Activated CD4-positive, CD25-positive, alpha-beta regulatory T cell treated with anti-CD3 and anti-CD28 coated beads, Interleukin-2, amount 50 U/mL, for 16 hours (primary cell): ENCODE measurements around the gene ATP10B.
"Not testable (repeated sequence)": the region's sequence is repeated elsewhere in the genome, so short reads cannot be mapped to it uniquely, and the experiment has no call there.

ENCODE experiments used
- DNase-seq: peaks from one replicate; pipeline ENCODE4 v3.0.0-alpha.2; 2020; ENCODE audit warnings: low read depth, low spot score

Gene ATP10B

DNA sequence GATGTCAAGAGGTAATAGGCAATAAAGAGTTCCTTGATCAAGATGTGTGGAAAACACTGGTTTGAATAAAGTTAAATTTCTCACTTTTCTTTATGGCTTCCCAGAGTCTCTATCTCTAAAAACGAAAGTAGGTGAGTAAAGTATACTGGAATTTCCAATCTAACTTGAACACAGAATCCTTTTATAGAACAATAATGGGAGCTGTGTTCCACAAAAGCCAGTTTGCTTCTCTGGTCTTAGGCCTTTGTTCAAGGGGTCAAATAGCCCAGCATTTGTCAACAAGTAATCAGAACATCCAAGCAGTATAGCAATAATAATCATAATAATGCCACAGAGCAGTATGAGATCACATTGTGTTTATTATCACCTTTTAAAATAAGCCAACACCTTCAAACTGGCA is 20.2 kb downstream of the ATP10B start:
- no peak for DNase-seq

GRCh38 chr5:160824301-160825001 is 27.6 kb downstream of the ATP10B start:
- DNase-seq: no peak

GRCh38 chr5:160812996-160813395 is 39.0 kb downstream of the ATP10B start:
- not testable (repeated sequence) for DNase-seq

DNA sequence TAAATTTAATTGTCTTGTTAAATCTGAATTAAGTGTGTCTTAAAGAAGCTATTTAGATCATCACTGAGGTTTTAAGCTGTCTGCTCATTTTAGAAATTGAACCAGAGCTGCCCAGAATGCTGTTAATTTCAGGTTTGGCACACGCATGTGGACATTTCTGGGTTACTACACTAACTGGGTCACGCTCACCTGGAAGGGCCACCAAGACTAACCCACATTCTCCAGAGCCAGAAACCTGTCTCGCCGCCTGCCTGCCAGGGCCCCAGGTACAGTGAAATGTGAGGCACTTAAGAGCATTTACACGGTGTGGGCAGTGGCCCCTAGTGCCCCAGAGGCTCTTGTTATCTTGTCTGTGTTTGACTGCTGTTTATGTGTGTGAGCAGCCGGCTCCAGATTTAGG is 46.6 kb downstream of the ATP10B start:
- DNase-seq: no peak

- no peak for DNase-seq
Observed at GRCh38 chr5:160802592-160802991, 49.4 kb downstream of the ATP10B start.

GRCh38 chr5:160800375-160801275 is 51.4 kb downstream of the ATP10B start:
- no peak for DNase-seq

DNA sequence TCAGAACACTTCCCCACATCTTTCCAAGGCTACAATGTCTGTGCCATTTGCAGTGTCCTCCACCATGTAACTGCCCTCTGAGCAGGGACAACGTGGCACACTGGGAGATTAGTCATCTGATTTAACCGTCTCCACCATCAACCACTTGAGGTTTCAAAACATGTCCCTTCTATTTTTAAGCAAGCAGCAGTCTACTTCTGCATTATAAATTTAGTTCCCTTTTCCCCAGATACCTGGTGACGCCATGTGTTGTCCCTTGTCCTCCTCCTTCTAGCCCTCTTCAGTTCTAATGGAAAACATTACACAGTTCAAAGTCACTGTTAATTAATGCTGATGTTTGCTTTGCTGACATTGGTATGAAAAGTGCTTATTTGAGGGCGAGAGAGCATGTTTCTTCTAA is 52.8 kb downstream of the ATP10B start:
- DNase-seq: no peak

DNA sequence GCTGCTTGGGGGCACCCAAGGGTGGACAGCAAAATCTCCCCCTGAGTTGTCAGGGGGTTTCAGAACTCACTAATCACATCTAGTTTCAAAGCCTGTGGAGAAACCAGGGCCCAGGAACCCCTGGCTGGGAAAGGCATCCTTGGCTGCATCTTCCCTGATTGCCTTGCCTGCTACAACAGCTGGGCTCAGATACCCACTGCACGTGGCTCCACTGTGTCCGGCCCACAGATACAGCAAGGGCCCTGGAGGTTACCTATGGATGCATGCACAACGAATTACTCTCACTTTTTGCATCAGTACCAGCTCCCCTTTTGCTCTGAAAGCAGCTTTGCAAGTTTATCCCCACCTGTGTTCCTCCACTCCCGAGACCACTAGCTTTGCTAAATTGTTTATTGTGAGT is 55.0 kb downstream of the ATP10B start:
- no peak for DNase-seq

DNA sequence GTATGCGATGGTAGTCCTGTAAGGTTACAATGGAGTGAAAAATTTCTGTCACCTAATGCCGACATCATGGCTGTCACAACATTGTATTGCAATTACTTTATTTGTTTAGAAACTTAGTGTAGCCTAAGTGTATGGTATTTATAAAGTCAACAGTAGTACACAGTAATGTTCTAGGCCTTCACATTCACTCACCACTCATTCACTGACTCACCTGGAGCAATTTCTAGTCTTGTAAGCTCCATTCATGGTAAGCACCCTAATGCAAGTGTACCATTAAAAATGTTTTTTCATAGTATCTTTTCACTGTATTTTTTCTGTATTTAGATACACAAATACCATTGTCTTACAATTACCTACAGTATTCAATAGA is 58.5 kb downstream of the ATP10B start:
- DNase-seq: no peak

DNA sequence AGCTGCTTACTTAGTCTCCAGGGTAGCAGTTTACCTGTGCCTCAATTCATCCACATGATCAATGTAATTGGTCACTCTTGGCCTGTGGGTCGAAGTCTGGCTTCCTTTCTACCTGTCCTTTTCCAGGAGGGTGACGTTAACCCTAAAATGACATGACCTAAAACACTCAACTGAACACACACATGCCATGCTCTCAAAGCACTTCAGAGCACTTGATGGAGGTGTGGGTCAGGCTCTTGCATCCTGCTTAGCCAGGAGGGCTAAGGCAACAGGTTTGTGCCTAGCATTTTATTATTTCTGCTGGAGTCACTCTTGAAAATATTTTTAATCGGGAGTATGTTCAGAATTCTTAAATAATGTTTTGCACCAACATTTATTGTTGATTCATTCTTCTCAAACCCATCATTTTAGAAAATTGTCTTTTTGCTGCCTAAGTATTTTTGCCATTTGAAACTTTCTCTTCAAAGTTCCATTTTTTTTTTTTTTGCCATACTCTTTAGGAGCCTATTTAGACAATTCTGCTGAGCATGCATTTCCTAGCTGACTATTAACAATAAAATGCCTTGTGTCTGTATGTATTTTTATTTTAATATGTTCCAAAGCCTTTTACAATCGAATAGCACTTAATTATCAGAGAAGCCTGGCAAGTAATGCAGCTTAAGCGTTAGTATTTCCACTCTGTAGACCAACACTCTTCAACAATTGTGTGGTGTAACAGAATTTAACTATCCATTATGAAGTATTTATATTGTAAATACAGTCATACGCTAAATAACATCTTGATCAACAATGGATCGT is 59.1 kb downstream of the ATP10B start:
- DNase-seq: no peak

GRCh38 chr5:160792281-160792680 is 59.7 kb downstream of the ATP10B start:
- DNase-seq: no peak

GRCh38 chr5:160789219-160789859 is 62.7 kb downstream of the ATP10B start:
- no peak for DNase-seq

GRCh38 chr5:160788102-160788660 is 63.8 kb downstream of the ATP10B start:
- DNase-seq: no peak

GRCh38 chr5:160787240-160787639 is 64.8 kb downstream of the ATP10B start:
- DNase-seq: no peak

DNA sequence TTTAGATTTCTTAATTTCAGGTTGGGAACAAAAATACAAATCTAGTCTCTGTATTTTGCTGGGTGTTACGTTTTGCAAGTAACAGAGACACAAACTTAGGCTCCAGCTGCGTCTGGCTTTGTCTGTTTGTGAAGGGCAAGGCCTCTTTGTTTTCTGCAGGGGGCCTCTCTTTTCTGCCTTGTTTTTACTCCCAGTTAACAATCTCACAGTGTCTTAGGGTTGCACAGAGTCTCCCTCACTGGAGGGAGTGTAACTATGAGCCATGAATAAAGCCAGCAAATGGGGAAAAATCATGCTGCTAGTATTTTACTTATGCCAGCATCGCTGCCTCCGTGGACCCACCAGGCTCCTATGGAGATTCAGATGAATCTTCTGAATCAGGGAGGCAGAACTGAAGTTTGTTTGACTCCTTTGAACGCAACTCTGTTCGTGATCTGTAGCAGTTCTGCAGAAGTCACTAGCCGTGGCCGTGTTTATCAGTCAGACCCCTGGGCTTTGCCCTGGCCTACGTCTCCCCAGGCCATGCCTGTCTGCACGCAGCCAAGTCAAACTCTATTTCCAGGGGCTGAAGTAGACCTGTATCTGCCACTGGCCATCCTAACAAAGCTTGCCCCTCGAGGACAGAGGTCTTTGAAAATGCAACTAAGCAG is 77.2 kb downstream of the ATP10B start:
- DNase-seq: no peak

- no peak for DNase-seq
Observed at GRCh38 chr5:160773646-160774410, 78.2 kb downstream of the ATP10B start.

DNA sequence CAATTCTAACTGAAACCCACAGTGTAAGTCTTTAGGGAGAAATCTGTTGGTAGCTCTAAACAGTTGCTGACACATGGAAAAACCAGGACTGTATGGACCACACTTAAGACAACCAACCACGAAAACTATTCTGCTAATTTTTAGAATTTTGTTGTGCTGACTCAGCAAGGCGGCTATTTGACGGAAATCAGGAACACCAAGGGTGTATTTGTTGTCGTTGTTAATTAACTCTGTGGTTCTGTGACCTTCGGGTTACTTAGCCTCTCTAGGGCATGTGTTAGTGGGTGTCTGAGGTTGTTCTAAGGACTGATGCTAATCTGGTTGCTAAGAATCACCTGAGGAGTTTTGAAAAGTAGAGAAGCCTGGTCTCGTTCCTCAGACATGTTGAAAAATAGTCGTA is 79.2 kb downstream of the ATP10B start:
- DNase-seq: no peak

GRCh38 chr5:160770718-160771117 is 81.3 kb downstream of the ATP10B start:
- DNase-seq: no peak

GRCh38 chr5:160769301-160769700 is 82.7 kb downstream of the ATP10B start:
- DNase-seq: no peak

DNA sequence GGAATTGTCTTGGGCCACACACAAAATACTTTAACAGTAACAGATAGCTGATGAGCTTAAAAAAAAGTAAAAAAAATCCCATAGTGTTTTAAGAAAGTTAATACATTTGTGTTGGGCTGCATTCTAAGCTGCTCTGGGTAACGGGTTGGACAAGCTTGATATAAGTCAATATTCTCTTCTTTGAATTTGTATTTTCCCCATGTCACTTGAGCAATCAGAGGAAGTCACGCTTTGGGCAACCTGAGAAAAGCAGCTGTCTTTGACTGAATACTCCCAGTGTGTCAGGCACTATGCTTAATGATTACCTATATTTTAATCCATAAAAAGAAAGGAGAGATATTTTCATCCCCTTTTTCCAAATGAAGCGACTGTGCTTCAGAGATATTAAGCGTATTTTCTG is 84.9 kb downstream of the ATP10B start:
- DNase-seq: no peak
